ENCODE results near the gene COG2.
"Not testable (repeated sequence)": the region's sequence is repeated elsewhere in the genome, so short reads cannot be mapped to it uniquely, and the experiment has no call there.

COG2 gene

DNA sequence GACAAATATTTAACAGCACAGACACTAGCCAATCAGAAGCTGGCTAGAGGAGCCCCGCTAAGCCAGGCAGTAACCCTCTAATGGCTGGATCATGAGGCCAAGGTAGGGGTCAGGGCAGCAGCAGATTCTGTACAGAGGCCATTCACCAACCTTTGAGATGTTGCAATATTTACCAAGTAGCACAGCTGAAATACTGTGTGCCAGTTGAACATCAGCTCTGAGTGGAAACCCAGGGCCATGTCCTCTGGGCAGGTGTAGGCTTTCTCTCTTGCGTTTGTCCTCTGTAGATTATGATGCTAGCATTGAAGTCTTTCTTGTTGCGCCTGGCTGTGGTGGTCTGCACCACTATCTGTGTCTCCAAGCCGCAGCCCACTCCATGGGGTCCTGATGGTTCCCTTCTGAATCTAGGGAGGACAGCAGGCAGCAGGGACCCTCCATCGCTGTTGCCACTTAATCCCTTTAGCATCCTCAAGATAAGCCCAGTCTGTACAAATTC lies 2.5 kb upstream of the COG2 start:
- no peak for DNase-seq
- TF ChIP-seq GATA1 (IDR thresholded peaks at IDR 0.05; ENCODE audit: low read depth, low read length), result no peak
- TF ChIP-seq POLR2A (IDR thresholded peaks at IDR 0.05; ENCODE audit: low read length), result no peak

DNA sequence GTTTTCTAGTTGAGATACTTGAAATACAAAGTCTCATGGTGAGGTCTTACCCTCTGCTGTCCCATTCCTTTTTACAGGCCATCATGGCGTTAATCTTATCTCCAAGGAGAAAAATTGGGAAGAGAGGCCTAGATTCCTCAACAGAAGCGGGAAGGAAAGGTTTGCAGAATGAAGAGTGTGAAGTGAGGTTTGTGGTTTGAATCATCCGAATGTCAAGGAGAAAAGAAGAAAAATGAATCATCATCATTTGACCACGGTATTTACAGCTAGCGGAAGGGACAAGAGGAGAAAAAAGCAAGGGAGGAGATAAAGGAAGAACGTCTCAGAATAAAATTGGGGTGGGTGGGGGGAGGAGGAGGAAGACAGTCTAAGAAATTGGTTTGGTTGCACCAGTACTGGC lies 935 bp upstream of the COG2 start:
- no peak for TF ChIP-seq POLR2A (IDR thresholded peaks at IDR 0.05; ENCODE audit: low read length)
- TF ChIP-seq GATA1 (IDR thresholded peaks at IDR 0.05; ENCODE audit: low read depth, low read length), result no peak
- DNase-seq, result no peak

DNA sequence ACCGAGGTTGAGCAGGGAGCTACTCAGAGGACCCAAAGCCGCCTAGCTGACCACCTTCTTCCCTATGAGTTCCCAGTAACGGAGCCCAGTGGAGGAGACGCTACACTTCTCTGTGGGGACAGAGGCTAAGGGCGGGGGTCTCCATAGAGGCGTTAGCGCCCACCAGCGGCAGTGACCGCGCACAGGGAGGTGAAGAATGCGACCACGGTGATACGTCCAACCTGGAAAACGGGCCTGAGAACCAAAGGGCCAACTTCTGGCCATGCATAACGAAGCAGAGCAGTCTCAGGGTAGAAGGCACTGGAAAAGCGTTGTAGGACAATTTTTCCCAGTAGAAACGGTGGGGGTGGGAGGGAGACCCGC lies 400 bp upstream of the COG2 start:
- no peak for TF ChIP-seq GATA1 (IDR thresholded peaks at IDR 0.05; ENCODE audit: low read depth, low read length)
- no peak for TF ChIP-seq POLR2A (IDR thresholded peaks at IDR 0.05; ENCODE audit: low read length)
- no peak for DNase-seq

DNA sequence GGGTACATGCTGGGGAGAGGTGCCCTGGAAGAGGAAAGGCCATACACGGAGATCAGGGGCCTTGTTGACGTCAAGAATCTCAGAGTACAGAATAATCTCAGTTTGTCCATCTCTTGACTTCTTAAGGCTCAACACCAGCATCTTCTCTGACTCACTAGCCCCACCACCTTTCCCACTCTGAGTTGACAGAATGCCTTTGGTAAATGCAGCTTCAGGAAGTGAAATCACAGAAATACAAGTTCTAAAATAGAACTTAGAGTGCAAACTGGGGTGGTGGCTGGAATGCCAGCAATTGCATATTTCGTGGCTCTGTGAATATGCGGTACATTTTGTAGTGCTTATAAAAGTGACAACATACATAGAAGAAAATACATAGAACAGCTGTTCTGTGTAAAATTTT lies 1.6 kb downstream of the COG2 start:
- TF ChIP-seq GATA1 (IDR thresholded peaks at IDR 0.05; ENCODE audit: low read depth, low read length) (no peak), POLR2A (IDR thresholded peaks at IDR 0.05; ENCODE audit: low read length) (no peak)
- peak in 1 of 2 experiments; percentile 28 for DNase-seq

DNA sequence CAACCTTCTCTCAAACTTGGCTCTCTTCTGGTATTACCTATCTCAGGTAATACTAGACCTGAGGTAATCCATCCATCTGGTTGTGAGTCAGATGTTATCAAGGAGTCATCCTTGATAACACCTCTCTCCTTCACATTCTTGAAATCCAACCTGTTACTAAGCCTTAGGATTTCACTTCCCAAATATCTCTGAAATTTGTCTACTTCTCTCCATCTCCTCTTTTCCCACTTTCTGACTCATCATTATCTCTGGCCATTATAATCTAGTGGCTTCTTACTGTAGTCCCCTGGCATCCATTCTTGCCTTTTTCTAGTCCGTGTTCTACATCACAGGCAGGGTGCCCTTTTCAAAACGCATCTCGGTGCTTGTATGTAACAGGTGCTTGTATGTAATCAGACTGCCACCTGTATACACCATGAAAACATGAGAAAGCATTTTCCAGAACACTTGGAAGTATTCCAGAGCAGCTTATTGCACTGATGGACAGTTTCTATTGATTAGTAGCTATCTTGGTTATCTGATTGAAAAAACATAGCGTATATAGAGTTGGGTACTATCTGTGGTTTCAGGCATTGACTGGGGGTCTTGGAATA lies 4.5 kb downstream of the COG2 start:
- TF ChIP-seq GATA1 (IDR thresholded peaks at IDR 0.05; ENCODE audit: low read depth, low read length), result no peak
- DNase-seq, result no peak

DNA sequence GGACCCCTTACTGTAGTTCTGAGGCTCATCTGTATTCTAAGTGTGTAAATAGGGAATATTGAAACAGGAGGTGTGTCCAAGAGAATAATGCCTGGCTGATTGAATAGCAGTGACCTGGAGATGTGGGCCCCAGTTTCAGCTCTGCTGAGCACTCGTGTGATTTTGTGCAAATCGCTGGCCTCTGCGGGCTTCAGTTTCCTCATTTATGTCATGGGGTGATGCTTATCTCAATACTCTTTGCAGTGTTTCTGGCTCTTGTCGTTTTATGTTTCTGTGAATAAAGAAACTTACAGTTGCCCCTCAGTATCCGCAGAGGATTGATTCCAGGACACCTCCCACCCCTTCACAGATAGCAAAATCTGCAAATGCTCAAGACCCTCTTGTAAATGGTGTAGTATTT lies 5.0 kb downstream of the COG2 start:
- TF ChIP-seq GATA1 (IDR thresholded peaks at IDR 0.05; ENCODE audit: low read depth, low read length), result no peak
- no peak for TF ChIP-seq POLR2A (IDR thresholded peaks at IDR 0.05; ENCODE audit: low read length)
- peak; percentile 10 to 12 for DNase-seq

DNA sequence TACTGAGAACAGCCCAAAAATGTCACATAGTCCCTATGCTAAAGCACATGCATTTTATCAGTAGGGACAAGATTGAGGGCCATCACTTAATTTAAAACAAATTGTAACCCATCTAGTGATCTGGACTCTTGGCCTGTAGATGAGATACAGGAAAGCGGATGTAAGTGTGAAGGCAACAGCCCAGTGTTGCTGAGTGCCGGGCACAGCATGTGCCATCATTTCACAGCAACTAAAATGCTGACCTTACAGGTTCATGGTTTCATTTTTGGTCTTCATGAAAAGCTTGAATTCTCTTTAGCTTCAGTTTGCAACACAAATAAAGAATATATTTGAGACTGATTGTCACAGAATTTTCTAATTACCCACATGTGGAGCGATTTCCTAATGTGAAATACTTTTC lies 5.8 kb downstream of the COG2 start:
- TF ChIP-seq POLR2A (IDR thresholded peaks at IDR 0.05; ENCODE audit: low read length) (no peak), GATA1 (IDR thresholded peaks at IDR 0.05; ENCODE audit: low read depth, low read length) (no peak)
- no peak for DNase-seq

DNA sequence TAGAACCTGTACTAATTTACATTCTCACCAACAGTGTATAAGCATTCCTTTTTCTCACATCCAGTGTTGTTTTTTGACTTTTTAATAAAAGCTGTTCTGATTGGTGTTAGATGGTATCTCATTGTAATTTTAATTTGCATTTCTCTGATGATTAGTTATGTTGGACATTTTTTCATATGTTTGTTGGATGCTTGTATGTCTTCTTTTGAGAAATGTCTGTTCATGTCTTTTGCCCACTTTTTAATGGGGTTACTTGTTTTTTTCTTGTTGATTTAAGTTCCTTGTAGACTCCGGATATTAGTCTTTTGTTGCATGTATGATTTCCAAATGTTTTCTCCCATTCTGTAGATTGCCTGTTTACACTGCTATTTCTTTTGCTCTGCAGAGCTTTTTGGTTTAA lies 8.0 kb downstream of the COG2 start:
- DNase-seq, result no peak
- no peak for TF ChIP-seq POLR2A (IDR thresholded peaks at IDR 0.05; ENCODE audit: low read length)
- no peak for TF ChIP-seq GATA1 (IDR thresholded peaks at IDR 0.05; ENCODE audit: low read depth, low read length)

DNA sequence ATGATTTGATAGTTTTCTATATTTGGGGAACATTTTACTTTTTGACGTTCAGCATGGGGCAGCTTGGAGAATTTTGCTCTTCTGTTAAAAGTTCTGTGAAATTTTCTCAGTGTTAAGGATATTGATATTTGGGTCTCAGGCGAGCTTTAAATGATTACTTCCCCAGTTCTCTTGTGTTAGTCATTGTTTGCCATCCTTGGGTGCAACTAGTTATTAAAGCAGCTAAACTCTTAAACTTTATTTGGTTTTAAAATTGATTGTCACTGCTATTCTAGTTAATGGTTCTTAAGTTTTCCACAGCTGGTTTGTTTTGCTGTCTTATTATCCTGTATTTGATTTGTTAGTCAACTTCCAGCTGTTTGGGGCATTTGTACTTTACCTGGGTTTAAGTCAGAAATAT lies 9.0 kb downstream of the COG2 start:
- no peak for DNase-seq
- TF ChIP-seq GATA1 (IDR thresholded peaks at IDR 0.05; ENCODE audit: low read depth, low read length) (no peak), POLR2A (IDR thresholded peaks at IDR 0.05; ENCODE audit: low read length) (no peak)

DNA sequence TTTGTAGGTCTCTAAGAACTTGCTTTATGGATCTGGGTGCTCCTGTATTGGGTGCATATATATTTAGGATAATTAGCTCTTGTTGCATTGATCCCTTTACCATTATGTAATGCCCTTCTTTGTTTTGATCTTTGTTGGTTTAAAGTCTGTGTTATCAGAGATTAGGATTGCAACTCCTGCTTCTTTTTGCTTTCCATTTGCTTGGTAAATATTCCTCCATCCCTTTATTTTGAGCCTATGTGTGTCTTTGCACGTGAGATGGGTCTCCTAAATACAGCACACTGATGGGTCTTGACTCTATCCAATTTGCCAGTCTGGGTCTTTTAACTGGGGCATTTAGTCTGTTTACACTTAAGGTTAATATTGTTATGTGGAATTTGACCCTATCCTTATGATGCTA lies 14.4 kb downstream of the COG2 start:
- DNase-seq, result not testable (repeated sequence)

DNA sequence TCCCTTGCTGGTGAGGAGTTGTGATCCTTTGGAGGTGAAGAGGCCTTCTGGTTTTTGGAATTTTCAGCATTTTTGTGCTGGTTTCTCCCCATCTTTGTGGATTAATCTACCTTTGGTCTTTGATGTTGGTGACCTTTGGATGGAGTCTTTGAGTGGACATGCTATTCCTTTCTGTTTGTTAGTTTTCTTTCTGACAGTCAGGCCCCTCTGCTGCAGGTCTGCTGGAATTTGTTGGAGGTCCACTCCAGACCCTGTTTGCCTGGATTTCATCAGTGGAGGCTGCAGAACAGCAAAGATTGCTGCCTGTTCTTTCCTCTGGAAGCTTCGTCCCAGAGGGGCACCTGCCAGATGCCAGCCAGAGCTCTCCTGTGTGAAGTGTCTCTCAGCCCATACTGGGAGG lies 15.8 kb downstream of the COG2 start:
- DNase-seq, result not testable (repeated sequence)

DNA sequence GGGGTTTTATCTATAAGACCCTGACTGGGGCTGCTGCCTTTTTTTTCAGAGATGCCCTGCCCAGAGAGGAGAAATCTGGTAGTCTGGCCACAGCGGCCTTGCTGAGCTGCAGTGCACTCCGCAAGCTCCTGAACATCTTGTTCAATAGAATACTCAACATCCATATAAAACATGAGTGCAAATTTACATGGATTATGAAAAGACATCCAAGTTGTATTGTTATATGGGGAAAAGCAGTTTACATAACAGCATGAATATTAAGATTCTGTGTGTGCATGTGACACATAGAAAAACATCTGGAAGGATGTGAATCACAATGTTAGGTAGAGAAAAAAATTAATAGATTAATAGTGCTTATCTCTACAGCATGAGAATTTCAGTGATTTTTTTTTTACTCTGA lies 16.4 kb downstream of the COG2 start:
- TF ChIP-seq POLR2A (IDR thresholded peaks at IDR 0.05; ENCODE audit: low read length) (no peak), GATA1 (IDR thresholded peaks at IDR 0.05; ENCODE audit: low read depth, low read length) (no peak)
- DNase-seq, result no peak

DNA sequence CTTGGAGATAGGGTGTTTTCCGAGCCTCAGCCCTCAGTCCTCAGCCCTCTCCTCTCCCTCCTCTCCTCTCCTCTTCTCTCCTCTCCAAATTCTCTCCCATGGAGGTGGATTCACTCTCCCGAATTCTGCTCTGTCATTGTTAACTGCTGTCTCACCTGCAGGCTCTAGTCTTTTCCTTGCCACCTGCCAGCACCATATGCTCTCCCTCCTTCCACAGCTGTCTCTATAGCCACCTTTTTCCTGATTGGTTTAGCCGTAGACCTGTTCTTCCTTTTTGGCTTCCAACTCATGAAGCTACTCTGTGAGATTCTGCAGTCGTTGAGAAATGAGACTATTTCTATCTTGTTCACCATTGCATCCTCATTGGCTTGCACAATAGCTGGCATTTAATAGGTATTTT lies 19.7 kb downstream of the COG2 start:
- TF ChIP-seq GATA1 (IDR thresholded peaks at IDR 0.05; ENCODE audit: low read depth, low read length), result no peak
- no peak for TF ChIP-seq POLR2A (IDR thresholded peaks at IDR 0.05; ENCODE audit: low read length)
- no peak for DNase-seq

DNA sequence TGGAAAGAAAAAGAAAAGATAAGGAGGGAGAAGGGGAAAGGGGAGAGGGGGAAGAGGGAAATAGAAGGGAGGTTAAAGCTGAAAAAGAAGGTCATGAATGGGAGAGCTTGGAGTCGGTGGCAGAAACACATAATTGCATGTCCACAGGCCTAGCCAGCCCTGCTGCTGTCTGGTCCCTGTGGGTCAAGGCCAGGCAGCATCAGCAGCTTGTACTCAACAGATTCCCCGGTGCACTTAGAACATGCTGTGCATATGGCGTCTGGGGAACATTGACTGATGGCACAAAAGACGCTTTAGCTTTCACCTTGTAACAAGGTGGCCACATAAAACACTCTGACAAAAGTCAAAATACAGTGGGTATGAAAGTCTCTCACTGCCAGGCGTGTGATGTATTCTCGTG lies 25.9 kb downstream of the COG2 start:
- DNase-seq, result no peak
- TF ChIP-seq POLR2A (IDR thresholded peaks at IDR 0.05; ENCODE audit: low read length) (no peak), GATA1 (IDR thresholded peaks at IDR 0.05; ENCODE audit: low read depth, low read length) (no peak)

DNA sequence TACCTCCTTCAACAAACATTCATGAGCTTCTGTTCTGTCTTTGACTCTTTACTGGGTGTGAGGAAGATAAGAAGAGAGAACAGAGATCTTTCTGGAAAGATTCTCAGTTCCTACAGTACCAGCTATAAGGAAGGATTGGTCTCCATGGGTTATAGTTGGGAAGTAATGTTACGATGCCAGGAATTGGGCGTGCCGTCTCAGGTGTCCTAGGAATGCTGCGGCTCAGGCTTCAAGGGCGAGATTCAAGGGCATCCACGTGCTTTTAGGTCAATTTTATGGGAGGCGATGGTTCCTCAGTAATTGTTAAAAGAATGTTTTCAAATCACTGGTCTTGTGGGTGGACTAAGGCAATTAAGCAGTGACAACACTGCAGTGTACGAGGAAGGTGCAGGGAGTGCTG lies 27.3 kb downstream of the COG2 start:
- DNase-seq, result no peak
- no peak for TF ChIP-seq POLR2A (IDR thresholded peaks at IDR 0.05; ENCODE audit: low read length)
- TF ChIP-seq GATA1 (IDR thresholded peaks at IDR 0.05; ENCODE audit: low read depth, low read length), result no peak

DNA sequence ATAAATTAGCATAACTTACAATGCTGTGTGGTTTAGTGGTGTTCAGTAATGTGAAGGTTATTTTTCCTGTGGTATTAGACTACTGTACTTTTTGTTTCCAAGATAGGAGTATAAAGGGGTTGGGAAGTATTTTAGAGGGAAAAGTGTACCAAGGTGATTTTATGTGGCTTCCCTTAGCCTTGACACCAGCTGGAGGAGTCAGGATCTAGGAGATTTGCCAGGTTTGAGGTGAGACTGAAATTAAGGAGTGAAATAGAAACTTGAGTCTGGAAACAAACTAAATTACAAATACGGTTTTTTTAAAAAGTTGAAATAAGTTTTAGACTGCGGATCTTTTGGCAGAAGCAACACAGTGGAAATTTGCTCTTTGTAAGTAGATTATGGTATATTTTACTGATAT lies 32.3 kb downstream of the COG2 start:
- no peak for DNase-seq
- no peak for TF ChIP-seq GATA1 (IDR thresholded peaks at IDR 0.05; ENCODE audit: low read depth, low read length)
- TF ChIP-seq POLR2A (IDR thresholded peaks at IDR 0.05; ENCODE audit: low read length), result no peak

Measured in erythroblast (primary cell).